LHCN-M2 (cell line): Measurements from ENCODE around the gene OBP2B. TPM values are rescaled to one million over a fixed set of nuclear protein-coding genes. Genes with fewer than 3 reads are reported as not detected.
"Not testable (repeated sequence)": the region's sequence is repeated elsewhere in the genome, so short reads cannot be mapped to it uniquely, and the experiment has no call there.

Experiments
- DNase-seq: peaks from one replicate; pipeline ENCODE4 v3.0.0-alpha.2; 2012; ENCODE audit warnings: low read depth
- total RNA-seq: library from RNA; depleted of rRNA; stranded (reverse); fragments of >200 nt; gene quantifications from 2 replicates; pipeline ENCODE4 v1.2.3, GENCODE V29; 2014

The OBP2B gene
- total RNA-seq, 1 experiment from 2014 or later = not detected

- DNase-seq = not testable (repeated sequence)
Measured at GRCh38 chr9:133223159-133223756, 14.2 kb upstream of the OBP2B start.

- DNase-seq = not testable (repeated sequence)
Measured at GRCh38 chr9:133221994-133222393, 12.9 kb upstream of the OBP2B start.

GRCh38 chr9:133221177-133221809, 12.2 kb upstream of the OBP2B start:
- DNase-seq = no peak

- DNase-seq = not testable (repeated sequence)
Measured at GRCh38 chr9:133218049-133218975, 9.3 kb upstream of the OBP2B start.

- not testable (repeated sequence) for DNase-seq
Measured at GRCh38 chr9:133217333-133217988, 8.4 kb upstream of the OBP2B start.

GRCh38 chr9:133214276-133214675, 5.2 kb upstream of the OBP2B start:
- DNase-seq = not testable (repeated sequence)

GRCh38 chr9:133210609-133211008, 1.6 kb upstream of the OBP2B start:
- no peak for DNase-seq

- no peak for DNase-seq
Measured at GRCh38 chr9:133210202-133210532, 1.1 kb upstream of the OBP2B start.

- DNase-seq = not testable (repeated sequence)
Measured at GRCh38 chr9:133209327-133210201, 514 bp upstream of the OBP2B start.

GRCh38 chr9:133208171-133208879, 725 bp downstream of the OBP2B start:
- not testable (repeated sequence) for DNase-seq

GRCh38 chr9:133207540-133208170, 1.4 kb downstream of the OBP2B start:
- DNase-seq = no peak

GRCh38 chr9:133207021-133207531, 2.0 kb downstream of the OBP2B start:
- no peak for DNase-seq

GRCh38 chr9:133205996-133206931, 2.8 kb downstream of the OBP2B start:
- no peak for DNase-seq

- DNase-seq = not testable (repeated sequence)
Measured at GRCh38 chr9:133205481-133205887, 3.6 kb downstream of the OBP2B start.

GRCh38 chr9:133204993-133205336, 4.1 kb downstream of the OBP2B start:
- DNase-seq = no peak

- DNase-seq = no peak
Measured at GRCh38 chr9:133204335-133204992, 4.6 kb downstream of the OBP2B start.

GRCh38 chr9:133203506-133204075, 5.5 kb downstream of the OBP2B start:
- DNase-seq = no peak
